ENCODE measurements around the gene FAM117A. TPM values are rescaled to one million over a fixed set of nuclear protein-coding genes. Genes with fewer than 3 reads are reported as not detected.

The FAM117A gene
- total and polyA plus RNA-seq, 2 of the 4 experiments (the other 2 are of a cell fraction): 0.72 to 3.4 TPM

DNA sequence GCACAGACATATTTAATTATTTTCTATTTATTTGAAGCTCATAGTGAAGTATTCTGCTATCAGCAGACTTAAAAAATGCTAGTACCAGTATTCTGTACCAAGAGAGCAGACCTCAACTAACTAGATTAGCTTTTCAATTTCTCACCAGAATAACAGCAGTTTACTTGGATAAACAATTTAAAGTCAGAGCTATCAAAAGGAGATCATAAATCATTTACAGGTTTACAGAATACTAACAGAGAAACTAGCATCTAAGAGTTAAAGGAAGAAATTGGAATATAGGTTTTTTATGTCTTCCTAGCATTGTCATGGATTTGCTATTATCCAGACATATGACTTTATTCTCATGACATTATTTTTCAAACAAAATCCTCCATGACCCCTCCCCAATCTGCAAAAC is 89.4 kb downstream of the FAM117A start:
- Histone ChIP-seq H2AK9ac (replicated peaks; ENCODE audit: low read depth, low read length, poor library complexity) (no peak overlapping the region), H2BK120ac (ENCODE audit: low read depth, low read length) (no peak overlapping the region), H3K4me3 (ENCODE audit: insufficient read depth, low read depth, low read length) (no peak overlapping the region), H2AK5ac (ENCODE audit: low read depth, low read length) (no peak overlapping the region), H3K23ac (ENCODE audit: low read depth, low read length) (no peak overlapping the region), H3K27ac (ENCODE audit: insufficient read depth, low read length) (no peak overlapping the region), H2BK15ac (ENCODE audit: low read depth, low read length) (no peak overlapping the region), H3K14ac (replicated peaks; ENCODE audit: low read depth, low read length) (no peak overlapping the region), H3K79me1 (ENCODE audit: low read depth in 1 of 2, low read length in 2 of 2) (peaks cover 25 to 54% of the 10 kb centered on the region in 2 experiments), H3K4ac (ENCODE audit: low read depth, low read length) (no peak overlapping the region), H4K8ac (ENCODE audit: low read depth in 2 of 2, low read length in 2 of 2) (no peak overlapping the region), H2BK20ac (ENCODE audit: low read depth, low read length) (no peak overlapping the region), H2BK5ac (ENCODE audit: low read depth, low read length, poor library complexity, severe bottlenecking) (no peak overlapping the region), H3K18ac (ENCODE audit: low read depth, low read length) (no peak overlapping the region), H2AFZ (replicated peaks; ENCODE audit: low read length, poor library complexity) (no peak overlapping the region), H3K9ac (ENCODE audit: low read depth, low read length) (no peak overlapping the region), H4K5ac (ENCODE audit: low read depth, low read length) (no peak overlapping the region), H3K9me3 (ENCODE audit: control insufficient read depth, insufficient read depth, low read length) (no peaks in the 10 kb centered on the region), H3K27me3 (ENCODE audit: control insufficient read depth, insufficient read depth, low read length) (no peaks in the 10 kb centered on the region), H3K4me2 (ENCODE audit: low read depth, low read length) (no peak overlapping the region), H3K9me1 (ENCODE audit: insufficient read depth, low read length) (0 out of 2 replicates have a peak, but pooled peaks cover 2% of the 10 kb centered on the region), H4K20me1 (ENCODE audit: insufficient read depth, low read length) (peaks cover 37% of the 10 kb centered on the region), H4K91ac (ENCODE audit: insufficient read depth, low read depth, low read length) (no peak overlapping the region), H3K4me1 (ENCODE audit: control insufficient read depth, insufficient read depth, low read length) (peaks cover 4% of the 10 kb centered on the region; the same call in 1 of the 2 replicates), H3K56ac (ENCODE audit: extremely low read depth, insufficient read depth, low read length) (no peak overlapping the region), H3K36me3 (ENCODE audit: control insufficient read depth, insufficient read depth, low read length) (no peaks in the 10 kb centered on the region)
- ChIA-PET POLR2A (ENCODE audit: unreplicated experiment) (no interaction called here), CTCF (interaction anchor here (0.7 to 1.1 kb wide), 2 partner anchors 11 to 104 kb away, joined by 3 read pairs; no protein-coding TSS in a partner anchor)
- intact Hi-C loops (cut with micrococcal nuclease): no loop called here
- TF ChIP-seq BHLHE40 (IDR thresholded peaks at IDR 0.05; ENCODE audit: low read depth, low read length) (no peak), MXI1 (IDR thresholded peaks at IDR 0.05; ENCODE audit: borderline replicate concordance, low read depth, low read length) (no peak), CEBPB (IDR thresholded peaks at IDR 0.05; ENCODE audit: low read depth, low read length) (no peak), RCOR1 (IDR thresholded peaks at IDR 0.05; ENCODE audit: insufficient replicate concordance, low read length) (no peak), MAFK (IDR thresholded peaks at IDR 0.05; ENCODE audit: low read depth, low read length) (no peak), NFE2L2 (IDR thresholded peaks at IDR 0.05; ENCODE audit: low read depth, low read length) (no peak), RAD21 (IDR thresholded peaks at IDR 0.05; ENCODE audit: low read length) (no peak)
- TF ChIP-seq, protein P1, sequence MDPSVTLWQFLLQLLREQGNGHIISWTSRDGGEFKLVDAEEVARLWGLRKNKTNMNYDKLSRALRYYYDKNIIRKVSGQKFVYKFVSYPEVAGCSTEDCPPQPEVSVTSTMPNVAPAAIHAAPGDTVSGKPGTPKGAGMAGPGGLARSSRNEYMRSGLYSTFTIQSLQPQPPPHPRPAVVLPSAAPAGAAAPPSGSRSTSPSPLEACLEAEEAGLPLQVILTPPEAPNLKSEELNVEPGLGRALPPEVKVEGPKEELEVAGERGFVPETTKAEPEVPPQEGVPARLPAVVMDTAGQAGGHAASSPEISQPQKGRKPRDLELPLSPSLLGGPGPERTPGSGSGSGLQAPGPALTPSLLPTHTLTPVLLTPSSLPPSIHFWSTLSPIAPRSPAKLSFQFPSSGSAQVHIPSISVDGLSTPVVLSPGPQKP (IDR thresholded peaks at IDR 0.05; ENCODE audit: borderline replicate concordance, low read depth, low read length): no peak
- TF ChIP-seq, protein P2, sequence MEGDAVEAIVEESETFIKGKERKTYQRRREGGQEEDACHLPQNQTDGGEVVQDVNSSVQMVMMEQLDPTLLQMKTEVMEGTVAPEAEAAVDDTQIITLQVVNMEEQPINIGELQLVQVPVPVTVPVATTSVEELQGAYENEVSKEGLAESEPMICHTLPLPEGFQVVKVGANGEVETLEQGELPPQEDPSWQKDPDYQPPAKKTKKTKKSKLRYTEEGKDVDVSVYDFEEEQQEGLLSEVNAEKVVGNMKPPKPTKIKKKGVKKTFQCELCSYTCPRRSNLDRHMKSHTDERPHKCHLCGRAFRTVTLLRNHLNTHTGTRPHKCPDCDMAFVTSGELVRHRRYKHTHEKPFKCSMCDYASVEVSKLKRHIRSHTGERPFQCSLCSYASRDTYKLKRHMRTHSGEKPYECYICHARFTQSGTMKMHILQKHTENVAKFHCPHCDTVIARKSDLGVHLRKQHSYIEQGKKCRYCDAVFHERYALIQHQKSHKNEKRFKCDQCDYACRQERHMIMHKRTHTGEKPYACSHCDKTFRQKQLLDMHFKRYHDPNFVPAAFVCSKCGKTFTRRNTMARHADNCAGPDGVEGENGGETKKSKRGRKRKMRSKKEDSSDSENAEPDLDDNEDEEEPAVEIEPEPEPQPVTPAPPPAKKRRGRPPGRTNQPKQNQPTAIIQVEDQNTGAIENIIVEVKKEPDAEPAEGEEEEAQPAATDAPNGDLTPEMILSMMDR (conservative IDR thresholded peaks at IDR 0.05; ENCODE audit: low read depth, low read length): no peak
- DNase-seq (no peak), ATAC-seq (ENCODE audit: low read depth) (no peak)
- BruUV-seq (replicated peaks): no TSS peak
- dilution Hi-C loops (cut with HindIII; ENCODE audit: low sequenced_read_pairs, unreplicated experiment): no loop called here
- in situ Hi-C loops (cut with MboI; ENCODE audit: low sequenced_read_pairs): no loop called here
